ENCODE results near the gene LTB4R2. TPM values are rescaled to one million over a fixed set of nuclear protein-coding genes. Genes with fewer than 3 reads are reported as not detected.

The LTB4R2 gene
- total RNA-seq, 2 donors from 2014 or later, result 15.2 to 21.8 TPM

DNA sequence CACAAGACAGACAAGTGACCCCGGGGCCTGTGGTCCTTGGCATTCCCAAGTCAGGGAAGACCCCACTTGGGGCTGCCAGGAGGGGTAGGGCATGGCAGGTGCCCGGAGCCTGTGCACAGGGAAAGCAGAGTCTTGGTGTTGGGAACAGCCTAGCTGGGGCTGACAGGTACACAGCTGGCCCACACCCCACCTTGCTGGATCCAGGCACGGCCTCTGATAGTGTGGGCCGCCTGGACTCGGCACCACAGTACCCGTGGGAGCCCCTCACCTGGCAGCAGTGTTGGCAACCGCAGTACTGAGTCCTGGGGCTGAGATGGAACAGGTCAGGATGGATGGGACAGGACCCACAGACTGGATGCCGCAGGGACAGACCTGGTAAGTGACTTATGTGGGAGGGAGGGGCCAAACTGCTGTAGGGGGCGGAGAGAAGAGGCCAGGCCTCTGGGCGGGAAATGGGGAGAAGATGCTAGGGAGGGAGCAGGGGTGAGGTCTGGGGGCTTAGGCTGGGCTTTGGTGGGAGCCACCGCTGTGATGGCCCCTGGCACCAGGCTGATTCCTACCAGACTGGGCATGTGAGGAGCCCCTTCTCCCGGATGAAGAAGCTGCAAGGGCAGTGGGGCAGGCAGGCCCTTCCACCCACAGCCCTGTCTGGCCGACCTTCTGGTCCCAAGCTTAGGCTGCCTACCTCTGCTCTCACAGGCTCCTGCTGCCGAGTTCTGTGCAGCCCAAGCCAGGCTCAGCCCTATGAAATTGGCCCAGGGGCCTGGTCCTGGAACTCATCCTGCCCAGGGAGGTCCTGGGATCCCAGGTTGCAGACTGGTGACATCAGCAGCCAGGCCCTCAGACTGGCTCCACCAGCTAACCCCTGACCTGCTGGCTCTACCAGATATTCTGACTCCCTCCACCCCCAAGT, 46.9 kb upstream of the LTB4R2 start, which contains the start of gene TGM1:
Gene TGM1, minus strand, starts transcription at position 357 of the 913 bp plus-strand sequence. CDS start 825 bp downstream, outside the sequence.
- Histone ChIP-seq H3K27ac (no peak within 1 kb of the TSS), H3K4me1 (ENCODE audit: control insufficient read depth in 1 of 2, low read depth in 2 of 2) (peaks cover 0 to 8% of the 10 kb centered on the region in 2 donors), H3K27me3 (replicated peaks; ENCODE audit: insufficient read depth) (no peaks in the 10 kb centered on the region), H3K4me3 (no peak within 1 kb of the TSS), H3K36me3 (peaks cover 9% of the 10 kb centered on the region), H3K9me3 (no peaks in the 10 kb centered on the region)
- TF ChIP-seq, protein P1, sequence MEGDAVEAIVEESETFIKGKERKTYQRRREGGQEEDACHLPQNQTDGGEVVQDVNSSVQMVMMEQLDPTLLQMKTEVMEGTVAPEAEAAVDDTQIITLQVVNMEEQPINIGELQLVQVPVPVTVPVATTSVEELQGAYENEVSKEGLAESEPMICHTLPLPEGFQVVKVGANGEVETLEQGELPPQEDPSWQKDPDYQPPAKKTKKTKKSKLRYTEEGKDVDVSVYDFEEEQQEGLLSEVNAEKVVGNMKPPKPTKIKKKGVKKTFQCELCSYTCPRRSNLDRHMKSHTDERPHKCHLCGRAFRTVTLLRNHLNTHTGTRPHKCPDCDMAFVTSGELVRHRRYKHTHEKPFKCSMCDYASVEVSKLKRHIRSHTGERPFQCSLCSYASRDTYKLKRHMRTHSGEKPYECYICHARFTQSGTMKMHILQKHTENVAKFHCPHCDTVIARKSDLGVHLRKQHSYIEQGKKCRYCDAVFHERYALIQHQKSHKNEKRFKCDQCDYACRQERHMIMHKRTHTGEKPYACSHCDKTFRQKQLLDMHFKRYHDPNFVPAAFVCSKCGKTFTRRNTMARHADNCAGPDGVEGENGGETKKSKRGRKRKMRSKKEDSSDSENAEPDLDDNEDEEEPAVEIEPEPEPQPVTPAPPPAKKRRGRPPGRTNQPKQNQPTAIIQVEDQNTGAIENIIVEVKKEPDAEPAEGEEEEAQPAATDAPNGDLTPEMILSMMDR (IDR thresholded peaks at IDR 0.05), result no peak
- DNase-seq (ENCODE audit: low spot score), result no peak
- no peak for ATAC-seq (ENCODE audit: insufficient number of reproducible peaks, low FRiP score, low read depth)

DNA sequence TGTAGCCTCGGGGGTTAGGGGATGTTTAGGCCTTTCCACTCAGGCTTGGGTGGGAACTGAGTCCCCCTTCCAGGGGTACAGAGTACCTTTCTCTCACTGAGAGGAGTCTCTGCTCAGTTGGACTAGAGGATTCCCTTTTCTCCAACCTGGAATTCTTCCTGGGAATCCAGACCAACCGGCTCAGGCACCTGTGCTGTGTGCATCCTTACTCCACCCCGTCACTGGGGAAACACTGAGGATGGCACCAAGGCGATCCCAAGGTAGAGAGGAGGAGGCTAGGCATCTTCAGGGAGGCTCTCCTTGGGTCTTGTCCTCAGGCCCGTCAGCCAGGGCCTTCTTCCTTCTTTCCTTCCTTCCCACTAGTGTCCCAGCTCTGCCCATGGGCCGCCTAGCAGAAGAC, 46.1 kb upstream of the LTB4R2 start:
- TF ChIP-seq, protein P1 (IDR thresholded peaks at IDR 0.05), result no peak
- peaks cover 0 to 7% of the 10 kb centered on the region in 2 donors for H3K4me1 ChIP-seq (ENCODE audit: control insufficient read depth in 1 of 2, low read depth in 2 of 2)
- peaks cover 9% of the 10 kb centered on the region for H3K36me3 ChIP-seq
- DNase-seq (ENCODE audit: low spot score), result no peak
- H3K27ac ChIP-seq, result no peak overlapping the region
- H3K4me3 ChIP-seq, result no peak overlapping the region
- H3K9me3 ChIP-seq, result no peaks in the 10 kb centered on the region
- ATAC-seq (ENCODE audit: insufficient number of reproducible peaks, low FRiP score, low read depth), result no peak
- no peaks in the 10 kb centered on the region for H3K27me3 ChIP-seq (replicated peaks; ENCODE audit: insufficient read depth)

DNA sequence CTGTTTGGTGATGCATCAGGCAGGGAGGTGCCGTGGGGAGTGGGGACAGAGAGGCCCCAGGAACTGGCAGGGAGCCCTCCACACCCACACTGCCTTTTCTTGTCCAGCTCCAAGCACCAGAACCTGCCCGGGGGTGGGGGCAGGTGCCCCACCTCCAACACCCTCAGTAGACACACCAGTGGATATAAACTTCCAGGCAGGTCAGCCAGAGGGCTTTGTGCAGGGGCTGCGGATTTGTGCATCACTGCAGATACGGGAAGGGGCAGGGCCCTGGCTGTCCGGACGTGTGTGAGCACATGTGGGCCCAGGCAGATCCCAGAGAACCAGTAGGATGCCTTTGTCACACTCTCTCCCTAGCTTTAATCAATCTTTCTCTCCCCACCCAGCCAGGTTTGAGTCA, 45.6 kb upstream of the LTB4R2 start:
- Histone ChIP-seq H3K27ac (no peak overlapping the region), H3K4me1 (ENCODE audit: control insufficient read depth in 1 of 2, low read depth in 2 of 2) (peaks cover 0 to 3% of the 10 kb centered on the region in 2 donors), H3K9me3 (no peaks in the 10 kb centered on the region), H3K36me3 (peaks cover 9% of the 10 kb centered on the region), H3K4me3 (no peak overlapping the region), H3K27me3 (replicated peaks; ENCODE audit: insufficient read depth) (no peaks in the 10 kb centered on the region)
- TF ChIP-seq, protein P1 (IDR thresholded peaks at IDR 0.05), result no peak
- DNase-seq (ENCODE audit: low spot score) (no peak), ATAC-seq (ENCODE audit: insufficient number of reproducible peaks, low FRiP score, low read depth) (no peak)

DNA sequence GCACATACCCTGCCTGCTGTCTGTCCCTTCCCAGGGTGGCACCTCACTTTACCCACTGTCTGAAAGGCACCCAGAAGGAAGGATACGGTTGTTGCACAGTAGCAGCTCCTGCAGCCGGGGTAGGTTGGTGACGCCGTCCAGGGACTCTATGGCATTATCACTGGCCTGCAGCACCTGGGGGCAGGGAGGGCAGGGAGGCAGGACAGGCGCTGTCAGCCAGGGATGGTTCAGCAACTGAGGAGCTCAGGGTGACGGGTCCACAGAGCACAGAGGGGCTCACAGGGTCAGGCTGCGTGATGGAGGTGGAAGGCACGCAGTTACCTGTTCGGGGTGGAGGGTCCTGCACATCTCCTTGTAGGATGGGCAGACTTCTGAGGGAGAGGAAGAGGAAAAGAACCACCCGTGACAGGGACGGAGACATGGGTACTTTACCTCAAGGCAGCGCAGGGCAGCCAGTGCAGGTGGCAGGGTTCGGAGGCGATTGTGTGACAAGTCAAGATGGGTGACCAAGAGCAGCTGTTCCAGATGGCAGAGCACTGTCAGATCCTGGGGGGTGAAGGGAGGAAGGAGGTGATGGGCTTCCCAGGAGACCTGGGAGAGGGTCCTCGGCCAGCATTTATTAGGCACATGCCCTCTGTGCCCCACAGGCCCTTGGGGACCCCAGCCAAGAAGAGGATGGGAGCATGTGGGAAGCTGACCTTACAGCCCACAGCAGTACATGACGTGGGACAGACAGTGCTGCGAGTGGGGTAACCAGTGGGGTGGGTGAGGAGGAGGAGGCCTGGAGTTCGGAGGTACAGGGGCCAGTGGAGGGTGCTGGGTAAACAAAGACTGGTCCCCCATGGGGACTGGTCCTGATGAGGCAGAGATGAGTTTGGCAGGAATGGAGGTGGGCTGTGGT, 43.3 kb upstream of the LTB4R2 start:
- H3K27me3 ChIP-seq (replicated peaks; ENCODE audit: insufficient read depth), result no peaks in the 10 kb centered on the region
- H3K9me3 ChIP-seq, result no peaks in the 10 kb centered on the region
- ATAC-seq (ENCODE audit: insufficient number of reproducible peaks, low FRiP score, low read depth) (no peak), DNase-seq (ENCODE audit: low spot score) (no peak)
- peaks cover 9% of the 10 kb centered on the region for H3K36me3 ChIP-seq
- TF ChIP-seq, protein P1 (IDR thresholded peaks at IDR 0.05), result no peak
- H3K4me1 ChIP-seq (ENCODE audit: control insufficient read depth in 1 of 2, low read depth in 2 of 2), result peaks cover 0 to 4% of the 10 kb centered on the region in 2 donors
- no peak overlapping the region for H3K4me3 ChIP-seq
- H3K27ac ChIP-seq, result no peak overlapping the region

DNA sequence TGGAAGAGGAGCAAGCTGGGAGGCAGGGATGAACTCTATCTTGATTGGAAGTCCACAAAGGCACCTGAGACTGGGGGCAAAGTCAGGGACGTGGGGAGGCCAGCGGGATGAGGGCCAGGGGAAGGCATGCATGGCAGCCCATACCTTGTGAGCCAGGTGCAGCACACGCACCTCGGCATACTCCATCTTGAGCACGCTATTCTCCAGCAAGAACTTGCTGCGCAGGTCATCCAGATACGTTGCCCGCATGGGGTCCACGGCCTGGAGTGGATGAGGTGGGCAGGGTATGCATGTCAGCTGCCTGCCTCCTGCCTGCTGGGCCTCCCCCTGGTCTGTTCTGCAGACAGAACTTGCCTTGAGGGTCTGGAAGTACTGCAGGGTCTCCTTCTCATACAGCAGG, 42.4 kb upstream of the LTB4R2 start:
- no peak for ATAC-seq (ENCODE audit: insufficient number of reproducible peaks, low FRiP score, low read depth)
- H3K36me3 ChIP-seq, result peaks cover 9% of the 10 kb centered on the region

More for the DNA sequence above, 42.4 kb upstream of the LTB4R2 start:
- Histone ChIP-seq H3K9me3 (no peaks in the 10 kb centered on the region), H3K27ac (no peak overlapping the region), H3K4me3 (no peak overlapping the region), H3K4me1 (ENCODE audit: control insufficient read depth in 1 of 2, low read depth in 2 of 2) (peaks cover 3 to 9% of the 10 kb centered on the region in 2 donors), H3K27me3 (replicated peaks; ENCODE audit: insufficient read depth) (no peaks in the 10 kb centered on the region)
- no peak for DNase-seq (ENCODE audit: low spot score)
- TF ChIP-seq, protein P1 (IDR thresholded peaks at IDR 0.05), result no peak
